Peyer's patch (tissue), 4 donors: Measurements from ENCODE around the gene IGSF8. TPM values are rescaled to one million over a fixed set of nuclear protein-coding genes. Genes with fewer than 3 reads are reported as not detected.

Source experiments
- DNase-seq, 3 donors: peaks; one replicate each; pipeline ENCODE4 v3.0.0-alpha.2; 2017 to 2019
- H3K27ac ChIP-seq, 4 donors: fragments of 200-600 bp; sonication (generic); one replicate each; pipeline ENCODE4 v1.5.1; 2016 to 2019
- H3K27me3 ChIP-seq, 2 donors: fragments of 200-600 bp; sonication (generic); one replicate each; pipeline ENCODE4 v1.5.1; 2019
- H3K36me3 ChIP-seq, 3 donors: fragments of 200-600 bp; sonication (generic); one replicate each; pipeline ENCODE4 v1.5.1; 2016 to 2019
- H3K4me1 ChIP-seq, 4 donors: fragments of 200-600 bp; sonication (generic); one replicate each; pipeline ENCODE4 v1.5.1; 2016 to 2019
- H3K4me3 ChIP-seq, 4 donors: fragments of 200-600 bp; sonication (generic); 1 replicate in 3 of 4; 2 replicates in 1 of 4; pipeline ENCODE4 v1.5.1; 2016 to 2019; ENCODE audit warnings: mild to moderate bottlenecking in 1 of 4
- H3K9me3 ChIP-seq, 4 donors: fragments of 200-600 bp; sonication (generic); one replicate each; pipeline ENCODE4 v1.5.1; 2016 to 2019; ENCODE audit warnings: mild to moderate bottlenecking in 1 of 4
- CTCF ChIP-seq, 6 experiments: fragments of 450-650 bp in 4 of 6; fragments of 200-600 bp in 2 of 6; sonication (generic) in 1 of 6; IDR thresholded peaks; one replicate each; pipeline ENCODE4 v1.5.1; 2017 to 2019; ENCODE audit warnings: antibody characterized with exemption in 6 of 6, mild to moderate bottlenecking in 3 of 6, moderate library complexity in 1 of 6
- POLR2A ChIP-seq, 2 donors: fragments of 450-650 bp; IDR thresholded peaks; one replicate each; pipeline ENCODE4 v1.5.1; 2017; ENCODE audit warnings: antibody characterized with exemption in 2 of 2, mild to moderate bottlenecking in 2 of 2, moderate library complexity in 2 of 2
- total RNA-seq, 4 donors: library from RNA; depleted of rRNA; stranded (reverse); fragments of >200 nt; gene quantifications; one replicate each; pipeline ENCODE4 v1.1.0, GENCODE V29; 2016

Gene IGSF8
- total RNA-seq, 4 donors from 2014 or later: 20.6 to 65.3 (median 38.9) TPM

GRCh38 chr1:160082926-160083325 is 15.5 kb downstream of the IGSF8 start:
- no peaks in the 10 kb centered on the region for H3K9me3 ChIP-seq
- no peak for DNase-seq
- H3K4me1 ChIP-seq: peaks cover 0 to 7% (median 3%) of the 10 kb centered on the region in 4 donors
- H3K27me3 ChIP-seq: peaks cover 0 to 15% of the 10 kb centered on the region in 2 donors
- no peaks in the 10 kb centered on the region for H3K36me3 ChIP-seq
- no peak overlapping the region for H3K27ac ChIP-seq
- no peak overlapping the region for H3K4me3 ChIP-seq
- TF ChIP-seq CTCF (IDR thresholded peaks at IDR 0.05) (no peak), POLR2A (IDR thresholded peaks at IDR 0.05) (no peak)

- peaks cover 0 to 15% of the 10 kb centered on the region in 2 donors for H3K27me3 ChIP-seq
- H3K9me3 ChIP-seq: no peaks in the 10 kb centered on the region
- H3K4me1 ChIP-seq: peaks cover 0 to 7% (median 3%) of the 10 kb centered on the region in 4 donors
- H3K27ac ChIP-seq: no peak overlapping the region
- no peak overlapping the region for H3K4me3 ChIP-seq
- no peak for TF ChIP-seq POLR2A (IDR thresholded peaks at IDR 0.05)
- no peak for TF ChIP-seq CTCF (IDR thresholded peaks at IDR 0.05)
- H3K36me3 ChIP-seq: no peaks in the 10 kb centered on the region
- DNase-seq: no peak
Observed at GRCh38 chr1:160082487-160082886, 15.9 kb downstream of the IGSF8 start.

- Histone ChIP-seq H3K27me3 (peaks cover 0 to 15% of the 10 kb centered on the region in 2 donors), H3K4me3 (no peak within 1 kb of the TSS), H3K27ac (no peak within 1 kb of the TSS), H3K36me3 (no peaks in the 10 kb centered on the region), H3K9me3 (no peaks in the 10 kb centered on the region), H3K4me1 (peaks cover 0 to 7% (median 3%) of the 10 kb centered on the region in 4 donors)
- TF ChIP-seq POLR2A (IDR thresholded peaks at IDR 0.05) (no peak), CTCF (IDR thresholded peaks at IDR 0.05) (no peak)
- DNase-seq: peak in 1 of 3 donors; percentile 36
Observed at GRCh38 chr1:160081261-160081936, 17.0 kb downstream of the IGSF8 start, which contains the start of gene KCNJ9. KCNJ9 (plus strand) TSS chr1:160081538; CDS start chr1:160084031, 2,493 bp downstream.

GRCh38 chr1:160080381-160081100 is 17.9 kb downstream of the IGSF8 start:
- DNase-seq: no peak
- Histone ChIP-seq H3K4me3 (no peak overlapping the region), H3K4me1 (peaks cover 0 to 7% (median 3%) of the 10 kb centered on the region in 4 donors), H3K9me3 (no peaks in the 10 kb centered on the region), H3K27ac (no peak overlapping the region), H3K27me3 (peaks cover 0 to 15% of the 10 kb centered on the region in 2 donors), H3K36me3 (no peaks in the 10 kb centered on the region)
- TF ChIP-seq POLR2A (IDR thresholded peaks at IDR 0.05) (no peak), CTCF (IDR thresholded peaks at IDR 0.05) (no peak)

- Histone ChIP-seq H3K36me3 (no peaks in the 10 kb centered on the region), H3K9me3 (no peaks in the 10 kb centered on the region), H3K27me3 (peaks cover 0 to 15% of the 10 kb centered on the region in 2 donors), H3K4me3 (no peak overlapping the region), H3K27ac (no peak overlapping the region), H3K4me1 (peaks cover 0 to 7% (median 3%) of the 10 kb centered on the region in 4 donors)
- DNase-seq: no peak
- TF ChIP-seq CTCF (IDR thresholded peaks at IDR 0.05): no peak
- no peak for TF ChIP-seq POLR2A (IDR thresholded peaks at IDR 0.05)
Observed at GRCh38 chr1:160079448-160079847, 19.0 kb downstream of the IGSF8 start.
